Ovary (tissue), 9 donors: ENCODE data around the gene ZCCHC14. TPM values are rescaled to one million over a fixed set of nuclear protein-coding genes. Genes with fewer than 3 reads are reported as not detected.

Experiments
- DNase-seq, 5 donors: peaks; one replicate each; pipeline ENCODE4 v3.0.0-alpha.2; 2019 to 2020
- H3K27ac ChIP-seq, 2 donors: fragments of 200-600 bp; one replicate each; pipeline versions ENCODE4 v1.5.1 to v1.8.0; 2019 to 2022
- H3K27me3 ChIP-seq: fragments of 200-600 bp; one replicate; pipeline ENCODE4 v1.8.0; 2022
- H3K36me3 ChIP-seq: fragments of 200-600 bp; sonication (generic); one replicate; pipeline ENCODE4 v1.5.1; 2019
- H3K4me1 ChIP-seq: one replicate; pipeline ENCODE4 v1.8.1; 2013; ENCODE audit warnings: mild to moderate bottlenecking, moderate library complexity; ENCODE audit not compliant: insufficient read depth
- H3K4me3 ChIP-seq: fragments of 200-600 bp; sonication (generic); one replicate; pipeline ENCODE4 v1.5.1; 2017
- H3K9me3 ChIP-seq, 2 donors: fragments of 200-600 bp in 1 of 2; sonication (generic) in 1 of 2; one replicate each; pipeline versions ENCODE4 v1.5.1 to v1.8.1; 2013 to 2019; ENCODE audit warnings: mild to moderate bottlenecking in 1 of 2, moderate library complexity in 1 of 2
- EP300 ChIP-seq: sonication (generic); formaldehyde crosslinking; IDR thresholded peaks from one replicate; pipeline ENCODE4 v1.6.1; 2017; ENCODE audit warnings: antibody characterized with exemption
- POLR2A ChIP-seq: fragments of 450-650 bp; IDR thresholded peaks from one replicate; pipeline ENCODE4 v1.6.1; 2017; ENCODE audit warnings: antibody characterized with exemption, mild to moderate bottlenecking, moderate library complexity
- WGBS, 3 donors: extraction: QIAGEN DNeasy Blood & Tissue Kit in 1 of 3; methylation state at CpG; one replicate each; pipeline versions ENCODE4 v1.1.5 to v1.1.7; 2013 to 2017; 5-methylcytosine and 5-hydroxymethylcytosine counted together
- intact Hi-C, 4 donors: fragments of 100-400 bp; cut with DNase I; formaldehyde crosslinking; loops; one replicate each; pipeline versions ENCODE4 v1.11.0 to v1.15.1; 2022 to 2023
- polyA plus RNA-seq, 2 donors: library from polyadenylated mRNA; stranded (reverse); fragments of 200-250 nt in 1 of 2; fragments of 350-450 nt in 1 of 2; fragmentation: Illumina TruSeq in 1 of 2; extraction: RNeasy Lipid Tissue Mini Kit (QIAGEN cat#74804) in 1 of 2; gene quantifications; one replicate each; pipeline ENCODE4 v1.2.3, GENCODE V29; 2013 to 2014
- total RNA-seq, 7 donors: library from RNA; depleted of rRNA in 2 of 7; stranded (reverse); fragments of >200 nt in 2 of 7; fragmentation: NEBNext Ultra II Directional in 3 of 7; extraction: Animal tissue kit (Norgen Biotek cat#: 25700) in 3 of 7; gene quantifications; one replicate each; pipeline versions ENCODE4 v1.1.0 to v1.2.4, GENCODE V29; 2016 to 2023
- TF ChIP-seq, protein P1 (sequence below), 3 donors: fragments of 450-650 bp in 2 of 3; fragments of 200-600 bp in 1 of 3; IDR thresholded peaks; one replicate each; pipeline versions ENCODE4 v1.5.1 to v1.8.0; 2016 to 2022; ENCODE audit warnings: antibody characterized with exemption in 3 of 3, mild to moderate bottlenecking in 1 of 3
- donor health status: DM: no; HTN: no; CAD: no; lungs with moderate emphysema.
- donor health status: DM: no; HTN: no; CAD: no.
- donor health status: Bipolar disorder and iron deficiency.
- donor health status: DM: yes; HTN: yes; CAD: no.
- donor health status: DM: no; HTN: no; CAD: no.
- donor health status: DM: yes; HTN: yes; CAD: no.

ZCCHC14 gene
- total and polyA plus RNA-seq, 9 donors, result 16.1 to 37.6 (median 31.0) TPM

DNA sequence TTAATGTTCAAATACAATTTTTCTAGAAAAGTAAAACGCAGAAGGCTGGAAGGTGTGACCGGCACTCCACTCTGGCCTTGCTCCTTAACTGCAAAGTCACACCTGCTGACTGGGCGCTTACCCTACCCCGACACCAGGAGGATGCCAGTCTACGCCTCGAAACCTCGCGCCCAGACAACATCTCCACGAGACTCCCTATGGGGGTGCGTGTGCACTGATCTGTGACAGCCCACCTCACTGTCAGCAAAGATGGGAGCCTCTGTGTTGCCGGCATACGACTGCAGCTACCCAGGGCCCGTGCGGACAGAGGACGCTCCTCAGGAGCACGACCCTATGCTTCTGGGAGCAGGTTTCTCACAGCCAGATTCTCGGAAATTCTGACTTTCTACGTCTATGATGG lies 74.6 kb downstream of the ZCCHC14 start:
- no peak for TF ChIP-seq EP300
- TF ChIP-seq POLR2A, result no peak
- TF ChIP-seq, protein P1, sequence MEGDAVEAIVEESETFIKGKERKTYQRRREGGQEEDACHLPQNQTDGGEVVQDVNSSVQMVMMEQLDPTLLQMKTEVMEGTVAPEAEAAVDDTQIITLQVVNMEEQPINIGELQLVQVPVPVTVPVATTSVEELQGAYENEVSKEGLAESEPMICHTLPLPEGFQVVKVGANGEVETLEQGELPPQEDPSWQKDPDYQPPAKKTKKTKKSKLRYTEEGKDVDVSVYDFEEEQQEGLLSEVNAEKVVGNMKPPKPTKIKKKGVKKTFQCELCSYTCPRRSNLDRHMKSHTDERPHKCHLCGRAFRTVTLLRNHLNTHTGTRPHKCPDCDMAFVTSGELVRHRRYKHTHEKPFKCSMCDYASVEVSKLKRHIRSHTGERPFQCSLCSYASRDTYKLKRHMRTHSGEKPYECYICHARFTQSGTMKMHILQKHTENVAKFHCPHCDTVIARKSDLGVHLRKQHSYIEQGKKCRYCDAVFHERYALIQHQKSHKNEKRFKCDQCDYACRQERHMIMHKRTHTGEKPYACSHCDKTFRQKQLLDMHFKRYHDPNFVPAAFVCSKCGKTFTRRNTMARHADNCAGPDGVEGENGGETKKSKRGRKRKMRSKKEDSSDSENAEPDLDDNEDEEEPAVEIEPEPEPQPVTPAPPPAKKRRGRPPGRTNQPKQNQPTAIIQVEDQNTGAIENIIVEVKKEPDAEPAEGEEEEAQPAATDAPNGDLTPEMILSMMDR (IDR thresholded peaks at IDR 0.05), result no peak
- Histone ChIP-seq H3K36me3 (no peaks in the 10 kb centered on the region), H3K27ac (no peak overlapping the region), H3K4me1 (no peaks in the 10 kb centered on the region), H3K27me3 (no peaks in the 10 kb centered on the region), H3K4me3 (no peak overlapping the region), H3K9me3 (no peaks in the 10 kb centered on the region)
- intact Hi-C loops, result loop anchor here in 3 of 4 donors (10.0 kb wide), 4 partner anchors 127 to 347 kb away; partner anchors contain the start of gene KLHDC4 (in 1 of the 3)
- 91 to 93% (median 91%) methylated on average over 18 of the region's 18 CpGs for WGBS, 3 donors
- DNase-seq, result peak in 1 of 5 donors; percentile 27

DNA sequence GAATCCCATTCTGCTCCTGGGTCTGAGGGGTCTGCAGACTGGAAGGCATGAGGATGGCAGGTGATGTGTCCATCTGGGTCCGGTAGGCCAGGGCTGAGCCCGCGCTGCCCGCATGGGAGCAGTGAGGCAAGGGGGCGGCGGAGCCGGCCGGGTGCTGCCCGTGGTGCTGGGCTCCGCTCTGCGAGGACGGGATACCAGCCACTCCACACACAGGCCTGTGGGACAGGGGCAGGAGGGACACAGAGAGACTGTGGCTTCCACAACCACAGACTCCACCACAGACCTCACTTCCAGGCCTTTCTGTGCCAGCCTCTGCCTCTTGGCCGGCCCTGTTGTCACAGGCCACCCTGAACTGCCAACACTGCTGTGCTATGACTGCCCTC lies 75.3 kb downstream of the ZCCHC14 start:
- 88 to 92% (median 92%) methylated on average over 13 of the region's 13 CpGs for WGBS, 3 donors
- intact Hi-C loops, result loop anchor here in 3 of 4 donors (10.0 kb wide), 4 partner anchors 127 to 347 kb away; partner anchors contain the start of gene KLHDC4 (in 1 of the 3)
- H3K36me3 ChIP-seq, result no peaks in the 10 kb centered on the region
- H3K27me3 ChIP-seq, result no peaks in the 10 kb centered on the region
- no peak overlapping the region for H3K27ac ChIP-seq
- H3K9me3 ChIP-seq, result no peaks in the 10 kb centered on the region
- H3K4me1 ChIP-seq, result no peaks in the 10 kb centered on the region
- TF ChIP-seq POLR2A (no peak), EP300 (no peak)
- TF ChIP-seq, protein P1 (IDR thresholded peaks at IDR 0.05), result no peak
- DNase-seq, result peak in 2 of 5 donors; percentile 13 to 33
- no peak overlapping the region for H3K4me3 ChIP-seq

DNA sequence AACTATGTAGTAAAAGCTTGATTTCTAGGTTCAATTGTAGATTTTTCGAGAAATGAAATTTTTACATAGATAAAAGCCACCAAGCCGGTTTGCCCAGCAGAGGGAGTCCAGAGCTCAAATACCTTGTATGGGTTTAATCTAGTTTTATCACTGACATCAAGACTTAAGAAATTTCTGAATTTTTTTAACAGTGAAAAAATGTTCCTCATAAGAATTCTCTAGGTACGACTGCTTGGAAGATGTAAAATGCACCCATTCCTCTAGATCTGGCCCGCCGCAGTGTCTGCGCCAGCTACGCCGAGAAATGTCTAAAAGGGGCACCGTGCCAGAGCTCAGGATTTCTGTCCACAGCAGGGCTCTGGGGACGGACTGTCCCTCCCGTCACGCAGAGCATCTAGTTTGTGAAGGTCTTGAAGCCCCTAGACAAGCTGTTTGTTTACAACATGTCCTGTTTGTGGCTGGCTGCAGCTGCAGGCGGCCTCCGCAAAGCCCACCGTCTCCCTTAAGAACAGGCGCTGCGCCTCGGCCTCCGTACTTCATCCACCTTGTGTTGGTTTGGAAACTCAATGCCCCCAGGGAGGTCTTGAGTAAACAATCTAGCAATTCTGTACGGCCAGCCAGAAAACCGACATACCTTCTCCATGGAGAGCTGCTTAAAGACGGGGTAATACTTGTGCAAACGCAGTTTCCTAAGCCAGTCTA lies 75.8 kb downstream of the ZCCHC14 start:
- Histone ChIP-seq H3K4me1 (no peaks in the 10 kb centered on the region), H3K36me3 (no peaks in the 10 kb centered on the region), H3K9me3 (no peaks in the 10 kb centered on the region), H3K27ac (no peak overlapping the region), H3K27me3 (no peaks in the 10 kb centered on the region), H3K4me3 (no peak overlapping the region)
- 76 to 83% (median 77%) methylated on average over 23 of the region's 23 CpGs for WGBS, 3 donors
- DNase-seq, result peak in 3 of 5 donors; percentile 21 to 56 (median 53)
- no peak for TF ChIP-seq EP300
- no peak for TF ChIP-seq POLR2A
- TF ChIP-seq, protein P1 (IDR thresholded peaks at IDR 0.05), result peak; percentile 11 to 59 (median 48)
- intact Hi-C loops, result loop anchor here in 3 of 4 donors (10.0 kb wide), 4 partner anchors 128 to 348 kb away; partner anchors contain the start of gene KLHDC4 (in 1 of the 3)

DNA sequence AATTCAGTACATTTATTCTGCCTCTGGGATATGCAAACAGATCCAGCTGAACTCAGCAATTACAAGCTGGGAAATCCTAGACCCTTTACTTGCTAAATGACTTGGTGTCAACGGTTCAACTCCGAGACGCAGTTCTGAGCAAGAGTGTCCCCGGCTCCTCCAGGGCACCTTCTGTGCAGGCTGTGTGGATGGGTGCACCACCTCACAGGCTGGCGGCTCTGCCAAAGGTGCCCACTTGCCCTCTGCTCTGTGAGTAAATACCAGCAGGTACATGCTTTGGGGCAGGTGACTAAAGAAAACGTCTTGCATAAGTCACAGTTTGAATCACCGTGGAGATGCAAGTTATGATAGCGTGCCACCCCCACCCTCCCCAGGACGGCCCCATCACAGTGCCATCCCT lies 77.4 kb downstream of the ZCCHC14 start:
- WGBS, 3 donors, result 88 to 92% (median 89%) methylated on average over 9 of the region's 9 CpGs

More for the DNA sequence above, 77.4 kb downstream of the ZCCHC14 start:
- peak in 1 of 5 donors; percentile 13 for DNase-seq
- H3K27me3 ChIP-seq, result no peaks in the 10 kb centered on the region
- intact Hi-C loops, result loop anchor here in 3 of 4 donors (10.0 kb wide), 4 partner anchors 129 to 349 kb away; partner anchors contain the start of gene KLHDC4 (in 1 of the 3)
- no peak overlapping the region for H3K27ac ChIP-seq
- H3K9me3 ChIP-seq, result no peaks in the 10 kb centered on the region
- TF ChIP-seq POLR2A, result no peak
- TF ChIP-seq, protein P1 (IDR thresholded peaks at IDR 0.05), result no peak
- TF ChIP-seq EP300, result no peak
- no peaks in the 10 kb centered on the region for H3K4me1 ChIP-seq
- H3K36me3 ChIP-seq, result no peaks in the 10 kb centered on the region
- no peak overlapping the region for H3K4me3 ChIP-seq
